MM.1S (cell line): ENCODE results near the gene NANOS3.

ENCODE experiments used
- DNase-seq: peaks from one replicate; pipeline ENCODE4 v3.0.0-alpha.2; 2015
- H2AFZ ChIP-seq: fragments of 300-600 bp; sonication (generic); 2 replicates; pipeline ENCODE4 v1.6.0; 2016; ENCODE audit warnings: antibody characterized with exemption, low read length
- H3F3A ChIP-seq: fragments of 300-600 bp; sonication (generic); 2 replicates; pipeline ENCODE4 v1.6.1; 2016; ENCODE audit warnings: mild to moderate bottlenecking, antibody characterized with exemption, low read length, moderate library complexity, mixed read lengths; ENCODE audit not compliant: insufficient read depth
- H3K27ac ChIP-seq: fragments of 300-600 bp; sonication (generic); 2 replicates; pipeline ENCODE4 v1.5.1; 2016; ENCODE audit warnings: mild to moderate bottlenecking, low read length
- H3K27me3 ChIP-seq: fragments of 300-600 bp; sonication (generic); replicated peaks from 2 replicates; pipeline ENCODE4 v1.6.0; 2016; ENCODE audit warnings: low read length; ENCODE audit not compliant: insufficient read depth
- H3K36me3 ChIP-seq: fragments of 300-600 bp; sonication (generic); replicated peaks from 2 replicates; pipeline ENCODE4 v1.6.1; 2016; ENCODE audit warnings: mild to moderate bottlenecking, low read length, mixed read lengths; ENCODE audit not compliant: insufficient read depth
- H3K4me1 ChIP-seq: fragments of 300-600 bp; sonication (generic); 2 replicates; pipeline ENCODE4 v1.6.1; 2016; ENCODE audit warnings: low read length, mixed read lengths
- H3K4me2 ChIP-seq: fragments of 300-600 bp; sonication (generic); 2 replicates; pipeline ENCODE4 v1.6.0; 2016; ENCODE audit warnings: low read depth, low read length
- H3K4me3 ChIP-seq: fragments of 300-600 bp; sonication (generic); 2 replicates; pipeline ENCODE4 v1.5.1; 2016; ENCODE audit warnings: low read length, mixed read lengths
- H3K79me2 ChIP-seq: fragments of 300-600 bp; sonication (generic); 2 replicates; pipeline ENCODE4 v1.6.1; 2016; ENCODE audit warnings: mixed run types, low read length, mixed read lengths
- H3K9ac ChIP-seq: fragments of 300-600 bp; sonication (generic); 2 replicates; pipeline ENCODE4 v1.6.1; 2016; ENCODE audit warnings: low read length, mixed read lengths
- H3K9me2 ChIP-seq: fragments of 300-600 bp; sonication (generic); replicated peaks from 2 replicates; pipeline ENCODE4 v1.6.1; 2016; ENCODE audit warnings: mild to moderate bottlenecking, low read length, mixed read lengths; ENCODE audit not compliant: insufficient read depth
- H3K9me3 ChIP-seq: fragments of 300-600 bp; sonication (generic); replicated peaks from 2 replicates; pipeline ENCODE4 v1.6.1; 2016; ENCODE audit warnings: mild to moderate bottlenecking, low read length, mixed read lengths; ENCODE audit not compliant: insufficient read depth
- H4K20me1 ChIP-seq: fragments of 300-600 bp; sonication (generic); 2 replicates; pipeline ENCODE4 v1.6.1; 2016; ENCODE audit warnings: mild to moderate bottlenecking, low read length, moderate library complexity, mixed read lengths; ENCODE audit not compliant: insufficient read depth
- CTCF ChIP-seq: fragments of 300-600 bp; sonication (generic); IDR thresholded peaks from 2 replicates; pipeline ENCODE4 v1.5.1; 2016; ENCODE audit warnings: antibody characterized with exemption, low read length, mixed read lengths
- EZH2 ChIP-seq: fragments of 300-600 bp; sonication (generic); optimal IDR thresholded peaks from 2 replicates; pipeline ENCODE3; 2017; ENCODE audit warnings: low read depth, mild to moderate bottlenecking, antibody characterized with exemption, low read length, mixed read lengths
- EZH2phosphoT487 ChIP-seq: fragments of 300-600 bp; sonication (generic); IDR thresholded peaks from 2 replicates; pipeline ENCODE4 v1.6.1; 2018; ENCODE audit warnings: antibody characterized with exemption, low read length

Gene NANOS3

GRCh38 chr19:13905634-13906520 lies 28.9 kb downstream of the NANOS3 start, which contains the start of the genes BRME1 and CC2D1A:
TSS of gene BRME1 (minus strand) at chr19:13906117. CDS start at chr19:13904892, 1,225 bp downstream.
TSS of gene CC2D1A (plus strand) at chr19:13906201. CDS start at chr19:13906442, 241 bp downstream.
- TF ChIP-seq EZH2phosphoT487 (no peak), EZH2 (no peak), CTCF (no peak)
- Histone ChIP-seq H3K79me2 (peaks cover 8% of the 10 kb centered on the region; the same call in 1 of the 2 replicates), H3K4me3 (peak within 1 kb of the TSS; percentile 86), H4K20me1 (no peaks in the 10 kb centered on the region), H3K27ac (peak within 1 kb of the TSS; percentile 30; the same call in 1 of the 2 replicates), H3K4me2 (peak within 1 kb of the TSS; percentile 92), H3K27me3 (no peaks in the 10 kb centered on the region), H2AFZ (peak within 1 kb of the TSS; percentile 60), H3K4me1 (peaks cover 4% of the 10 kb centered on the region; the same call in 1 of the 2 replicates), H3K9me2 (no peaks in the 10 kb centered on the region), H3K9me3 (no peaks in the 10 kb centered on the region), H3K9ac (peak within 1 kb of the TSS; percentile 78), H3F3A (0 out of 2 replicates have a peak, but pooled peaks cover 3% of the 10 kb centered on the region), H3K36me3 (no peaks in the 10 kb centered on the region)
- peak; percentile 95 for DNase-seq

GRCh38 chr19:13906521-13906904 lies 29.6 kb downstream of the NANOS3 start:
- H3K79me2 ChIP-seq = peaks cover 8% of the 10 kb centered on the region; the same call in 1 of the 2 replicates
- H3K9ac ChIP-seq = peak overlapping the region; percentile 78
- TF ChIP-seq CTCF (no peak), EZH2 (no peak), EZH2phosphoT487 (no peak)
- H4K20me1 ChIP-seq = no peaks in the 10 kb centered on the region
- H3K36me3 ChIP-seq = no peaks in the 10 kb centered on the region
- peaks cover 4% of the 10 kb centered on the region; the same call in 1 of the 2 replicates for H3K4me1 ChIP-seq
- peak; percentile 33 for DNase-seq
- no peaks in the 10 kb centered on the region for H3K9me2 ChIP-seq
- H3K9me3 ChIP-seq = no peaks in the 10 kb centered on the region
- peak overlapping the region; percentile 86 for H3K4me3 ChIP-seq
- H3K27me3 ChIP-seq = no peaks in the 10 kb centered on the region
- peak overlapping the region; percentile 60 for H2AFZ ChIP-seq
- peak overlapping the region; percentile 30; the same call in 1 of the 2 replicates for H3K27ac ChIP-seq
- H3F3A ChIP-seq = 0 out of 2 replicates have a peak, but pooled peaks cover 3% of the 10 kb centered on the region
- H3K4me2 ChIP-seq = peak overlapping the region; percentile 92

DNA sequence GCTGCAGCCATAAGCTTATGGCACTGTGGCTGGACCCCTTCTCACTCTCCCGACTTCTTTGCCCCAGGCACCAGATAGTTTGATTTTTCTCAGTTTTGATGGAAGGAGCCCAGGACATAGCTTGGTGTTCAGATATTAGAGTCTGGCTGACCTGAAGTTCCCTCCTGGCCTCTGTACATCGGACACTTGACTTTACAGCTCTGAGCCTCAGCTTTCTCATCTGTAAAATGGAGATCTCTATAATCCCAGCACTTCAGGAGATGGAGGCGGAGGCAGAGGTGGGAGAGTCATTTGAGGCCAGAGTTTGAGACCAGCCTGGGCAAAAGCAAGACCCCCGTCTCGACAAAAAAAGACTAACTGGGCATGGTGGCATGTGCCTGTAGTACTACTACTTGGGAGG lies 30.0 kb downstream of the NANOS3 start:
- H2AFZ ChIP-seq = peak overlapping the region; percentile 60
- peak overlapping the region; percentile 92 for H3K4me2 ChIP-seq
- no peaks in the 10 kb centered on the region for H3K36me3 ChIP-seq
- no peaks in the 10 kb centered on the region for H4K20me1 ChIP-seq
- H3K4me1 ChIP-seq = peaks cover 4% of the 10 kb centered on the region; the same call in 1 of the 2 replicates
- DNase-seq = no peak
- no peaks in the 10 kb centered on the region for H3K9me2 ChIP-seq
- peak overlapping the region; percentile 86 for H3K4me3 ChIP-seq
- H3K79me2 ChIP-seq = peaks cover 8% of the 10 kb centered on the region; the same call in 1 of the 2 replicates
- H3K9ac ChIP-seq = peak overlapping the region; percentile 78
- TF ChIP-seq EZH2phosphoT487 (no peak), EZH2 (no peak)
- no peak overlapping the region for H3K27ac ChIP-seq
- H3F3A ChIP-seq = 0 out of 2 replicates have a peak, but pooled peaks cover 3% of the 10 kb centered on the region
- H3K9me3 ChIP-seq = no peaks in the 10 kb centered on the region
- H3K27me3 ChIP-seq = no peaks in the 10 kb centered on the region
